OCI-LY1 (cell line): Measurements from ENCODE around the gene IVL.

Experiments
- CTCF ChIP-seq: fragments of 200-600 bp; sonication (generic), shearing (Covaris generic); IDR thresholded peaks from 2 replicates; pipeline ENCODE4 v1.5.1; 2017; ENCODE audit warnings: mild to moderate bottlenecking, antibody characterized with exemption, low read length, moderate library complexity, mixed read lengths
- EZH2 ChIP-seq: fragments of 200-600 bp; sonication (generic), shearing (Covaris generic); IDR thresholded peaks from 2 replicates; pipeline ENCODE4 v1.8.0; 2017; ENCODE audit warnings: borderline replicate concordance, mixed run types, mild to moderate bottlenecking, antibody characterized with exemption, low read length, moderate library complexity, mixed read lengths

- TF ChIP-seq CTCF (no peak), EZH2 (no peak)
These were observed 43.9 kb upstream of the IVL start for GRCh38 chr1:152864443-152864842.
